Body of pancreas (tissue), 4 donors: Measurements from ENCODE around the gene XRCC5. TPM values are rescaled to one million over a fixed set of nuclear protein-coding genes. Genes with fewer than 3 reads are reported as not detected.

ENCODE experiments used
- ATAC-seq: fragments of 150-250 bp; one replicate; pipeline ENCODE4 v1.9.1; 2016
- DNase-seq, 4 donors: peaks; one replicate each; pipeline ENCODE4 v3.0.0-alpha.2; 2019
- H3K27ac ChIP-seq, 4 donors: fragments of 200-600 bp; sonication (generic); 1 replicate in 3 of 4; 2 replicates in 1 of 4; pipeline versions ENCODE4 v1.5.1 to v1.6.1; 2016 to 2019; ENCODE audit warnings: mild to moderate bottlenecking in 1 of 4, mixed read lengths in 1 of 4, moderate library complexity in 1 of 4
- H3K27me3 ChIP-seq, 2 donors: fragments of 200-600 bp; sonication (generic); one replicate each; pipeline ENCODE4 v1.6.0; 2016; ENCODE audit warnings: mild to moderate bottlenecking in 1 of 2
- H3K36me3 ChIP-seq, 2 donors: fragments of 200-600 bp; sonication (generic); replicated peaks in 1 of 2; 2 replicates each; pipeline ENCODE4 v1.5.1; 2016; ENCODE audit warnings: low read depth in 2 of 2; ENCODE audit not compliant: insufficient read depth in 1 of 2
- H3K4me1 ChIP-seq: fragments of 200-600 bp; sonication (generic); one replicate; pipeline ENCODE4 v1.6.0; 2016
- H3K4me3 ChIP-seq, 2 donors: fragments of 200-600 bp; sonication (generic); 1 replicate in 1 of 2; 2 replicates in 1 of 2; pipeline ENCODE4 v1.5.1; 2016 to 2019
- H3K9me3 ChIP-seq, 3 donors: fragments of 200-600 bp; sonication (generic); 1 replicate in 2 of 3; 2 replicates in 1 of 3; pipeline ENCODE4 v1.5.1; 2016
- CTCF ChIP-seq, 7 experiments: fragments of 450-650 bp in 4 of 7; fragments of 200-600 bp in 3 of 7; sonication (generic) in 3 of 7; IDR thresholded peaks; one replicate each; pipeline ENCODE4 v1.5.1; 2016 to 2019; ENCODE audit warnings: antibody characterized with exemption in 7 of 7
- POLR2A ChIP-seq, 3 donors: fragments of 450-650 bp; IDR thresholded peaks; one replicate each; pipeline ENCODE4 v1.6.1; 2016; ENCODE audit warnings: antibody characterized with exemption in 3 of 3, mild to moderate bottlenecking in 2 of 3
- WGBS, 2 donors: methylation state at CpG; one replicate each; pipeline ENCODE4 v1.1.5; 2017; 5-methylcytosine and 5-hydroxymethylcytosine counted together
- intact Hi-C: fragments of 100-400 bp; cut with DNase I; formaldehyde crosslinking; loops from one replicate; pipeline ENCODE4 v1.15.1; 2023
- total RNA-seq, 2 donors: library from RNA; depleted of rRNA; stranded (reverse); fragments of >200 nt; gene quantifications; one replicate each; pipeline ENCODE4 v1.1.0, GENCODE V29; 2016

Gene XRCC5
- total RNA-seq, 2 donors from 2014 or later: 74.2 to 74.7 TPM

DNA sequence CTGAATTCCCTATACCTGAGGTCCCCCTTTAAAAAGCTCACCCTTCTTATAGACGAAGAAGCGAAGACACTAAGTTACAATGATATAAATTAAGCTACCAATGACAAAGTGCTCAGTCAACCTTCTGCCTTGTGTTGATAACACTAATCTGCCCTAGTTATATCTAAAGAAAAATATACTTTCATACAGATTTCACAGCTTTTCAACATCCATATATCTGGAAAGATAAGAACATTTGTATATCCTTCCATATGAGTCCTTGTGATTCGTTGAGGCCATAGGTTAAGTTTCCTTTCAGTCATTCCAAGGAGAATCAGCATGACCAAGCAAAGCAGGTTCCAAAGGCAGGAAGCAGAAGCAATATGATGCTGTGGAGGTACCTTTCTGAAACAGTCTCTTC lies 46.8 kb downstream of the XRCC5 start:
- Histone ChIP-seq H3K4me3 (no peak overlapping the region), H3K9me3 (no peaks in the 10 kb centered on the region), H3K27me3 (no peaks in the 10 kb centered on the region), H3K36me3 (peaks cover 8 to 20% of the 10 kb centered on the region in 2 donors), H3K4me1 (no peaks in the 10 kb centered on the region), H3K27ac (no peak overlapping the region)
- intact Hi-C loops: no loop called here
- TF ChIP-seq CTCF (IDR thresholded peaks at IDR 0.05) (no peak), POLR2A (IDR thresholded peaks at IDR 0.05) (no peak)
- 78 to 80% methylated on average over 3 of the region's 3 CpGs for WGBS, 2 donors
- ATAC-seq (no peak), DNase-seq (no peak)

GRCh38 chr2:216156822-216157221 lies 47.7 kb downstream of the XRCC5 start:
- no peak overlapping the region for H3K27ac ChIP-seq
- no peaks in the 10 kb centered on the region for H3K27me3 ChIP-seq
- 94 to 97% methylated on average over 13 of the region's 13 CpGs for WGBS, 2 donors
- no peak for ATAC-seq
- H3K36me3 ChIP-seq: peaks cover 8 to 26% of the 10 kb centered on the region in 2 donors
- DNase-seq: no peak
- H3K4me1 ChIP-seq: no peaks in the 10 kb centered on the region
- H3K4me3 ChIP-seq: no peak overlapping the region
- no peaks in the 10 kb centered on the region for H3K9me3 ChIP-seq
- intact Hi-C loops: no loop called here
- TF ChIP-seq POLR2A (IDR thresholded peaks at IDR 0.05): no peak
- TF ChIP-seq CTCF (IDR thresholded peaks at IDR 0.05): no peak

DNA sequence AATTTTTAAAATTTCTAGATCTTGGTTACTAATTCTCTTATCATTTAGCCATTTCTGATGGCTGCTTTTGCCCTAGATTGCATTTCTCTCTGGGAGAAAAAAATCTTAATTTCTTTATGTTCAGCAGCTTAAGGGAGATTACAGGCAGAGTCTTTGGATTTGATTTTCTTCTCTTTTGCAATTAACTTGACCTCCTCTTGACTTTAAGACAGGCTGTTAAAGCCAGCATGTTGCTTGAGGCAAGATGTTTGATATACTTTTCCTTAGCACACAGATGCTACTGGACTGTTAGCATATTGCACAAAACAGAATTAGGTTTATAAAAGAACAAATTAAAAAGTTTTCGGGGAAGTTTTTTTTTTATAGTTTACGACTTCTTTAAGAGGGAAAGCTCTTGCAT lies 50.0 kb downstream of the XRCC5 start:
- no peak overlapping the region for H3K27ac ChIP-seq
- ATAC-seq (no peak), DNase-seq (no peak)
- TF ChIP-seq POLR2A (IDR thresholded peaks at IDR 0.05) (no peak), CTCF (IDR thresholded peaks at IDR 0.05) (no peak)
- peaks cover 8 to 29% of the 10 kb centered on the region in 2 donors for H3K36me3 ChIP-seq
- H3K9me3 ChIP-seq: no peaks in the 10 kb centered on the region
- 88 to 94% methylated on average over 2 of the region's 2 CpGs for WGBS, 2 donors
- intact Hi-C loops: no loop called here
- H3K4me1 ChIP-seq: no peaks in the 10 kb centered on the region
- H3K27me3 ChIP-seq: no peaks in the 10 kb centered on the region
- H3K4me3 ChIP-seq: no peak overlapping the region

DNA sequence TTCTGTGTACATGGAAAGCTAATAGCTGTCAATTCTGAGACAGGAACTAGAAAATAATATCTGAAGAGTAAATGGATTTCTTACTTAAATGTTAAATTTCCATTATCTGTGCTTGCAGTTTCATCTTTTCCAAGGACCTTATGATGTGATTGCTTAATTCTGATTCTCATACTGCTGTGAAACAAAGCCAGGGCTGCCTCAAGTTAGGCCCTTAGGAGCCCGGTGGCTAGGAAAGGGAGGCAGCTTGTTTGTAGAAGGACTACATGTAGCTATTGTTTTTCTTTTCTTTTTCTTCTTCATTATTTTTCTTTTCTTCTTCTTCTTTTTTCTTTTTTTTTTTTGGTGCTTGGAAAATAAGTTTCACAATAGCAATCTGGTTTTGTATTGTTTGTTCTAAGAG lies 50.5 kb downstream of the XRCC5 start:
- H3K27me3 ChIP-seq: no peaks in the 10 kb centered on the region
- no peak overlapping the region for H3K27ac ChIP-seq
- no peak for ATAC-seq
- no peak for TF ChIP-seq POLR2A (IDR thresholded peaks at IDR 0.05)
- TF ChIP-seq CTCF (IDR thresholded peaks at IDR 0.05): no peak
- no peaks in the 10 kb centered on the region for H3K4me1 ChIP-seq
- peaks cover 8 to 28% of the 10 kb centered on the region in 2 donors for H3K36me3 ChIP-seq
- no peak overlapping the region for H3K4me3 ChIP-seq
- WGBS, 2 donors: 89 to 93% methylated on average over 1 of the region's 1 CpG
- H3K9me3 ChIP-seq: no peaks in the 10 kb centered on the region
- no peak for DNase-seq
- intact Hi-C loops: no loop called here

DNA sequence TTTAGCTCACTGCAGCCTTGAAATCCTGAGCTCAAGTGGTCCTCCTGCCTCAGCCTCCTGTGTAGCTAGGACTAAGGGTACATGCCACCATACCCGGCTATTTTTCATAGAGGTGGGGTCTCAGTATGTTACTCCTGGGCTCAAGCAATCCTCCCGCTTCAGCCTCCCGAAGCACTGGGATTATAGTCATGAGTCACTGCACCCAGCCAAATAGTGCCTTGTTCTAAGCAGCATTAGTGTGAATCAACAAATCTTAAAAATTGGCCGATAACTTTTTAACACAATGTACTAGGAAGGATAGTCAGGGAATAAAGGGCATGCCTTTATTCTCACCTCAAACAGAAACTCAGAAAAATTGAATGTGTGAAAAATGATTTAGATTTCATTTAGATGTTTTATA lies 51.6 kb downstream of the XRCC5 start:
- no peak overlapping the region for H3K4me3 ChIP-seq
- H3K9me3 ChIP-seq: no peaks in the 10 kb centered on the region
- H3K4me1 ChIP-seq: no peaks in the 10 kb centered on the region
- H3K36me3 ChIP-seq: peaks cover 8 to 28% of the 10 kb centered on the region in 2 donors
- no peaks in the 10 kb centered on the region for H3K27me3 ChIP-seq
- H3K27ac ChIP-seq: no peak overlapping the region
- 79 to 95% methylated on average over 4 of the region's 4 CpGs for WGBS, 2 donors
- DNase-seq (no peak), ATAC-seq (no peak)
- TF ChIP-seq CTCF (IDR thresholded peaks at IDR 0.05) (no peak), POLR2A (IDR thresholded peaks at IDR 0.05) (no peak)
- intact Hi-C loops: no loop called here
